GM21576 (cell line): Measurements from ENCODE around the gene SHE.

Experiments
- ATAC-seq: cut with Tn5 transposase; IDR thresholded peaks from one replicate; pipeline ENCODE4 v1.9.1; 2021; ENCODE audit warnings: mild to moderate bottlenecking, moderate library complexity; ENCODE audit not compliant: unreplicated experiment

The SHE gene

DNA sequence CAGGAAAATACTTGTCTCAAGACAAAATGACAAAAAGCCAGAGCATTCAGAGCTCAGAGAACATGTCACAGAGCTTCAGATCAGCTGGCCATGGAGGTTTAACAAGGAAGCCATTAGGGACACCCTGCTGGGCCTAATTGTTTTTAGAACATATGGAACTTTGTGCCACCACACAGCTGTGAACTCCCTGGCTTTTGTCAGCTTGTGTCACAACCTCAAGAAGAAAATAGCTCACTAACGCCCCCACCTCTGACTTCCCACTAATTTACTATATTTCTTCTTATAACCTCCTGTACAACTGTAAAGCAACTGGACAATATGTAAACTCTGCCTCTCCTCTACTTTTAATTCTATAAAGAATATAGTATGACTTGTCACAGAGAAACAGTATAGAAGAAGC, 21.2 kb downstream of the SHE start:
- no peak for ATAC-seq

DNA sequence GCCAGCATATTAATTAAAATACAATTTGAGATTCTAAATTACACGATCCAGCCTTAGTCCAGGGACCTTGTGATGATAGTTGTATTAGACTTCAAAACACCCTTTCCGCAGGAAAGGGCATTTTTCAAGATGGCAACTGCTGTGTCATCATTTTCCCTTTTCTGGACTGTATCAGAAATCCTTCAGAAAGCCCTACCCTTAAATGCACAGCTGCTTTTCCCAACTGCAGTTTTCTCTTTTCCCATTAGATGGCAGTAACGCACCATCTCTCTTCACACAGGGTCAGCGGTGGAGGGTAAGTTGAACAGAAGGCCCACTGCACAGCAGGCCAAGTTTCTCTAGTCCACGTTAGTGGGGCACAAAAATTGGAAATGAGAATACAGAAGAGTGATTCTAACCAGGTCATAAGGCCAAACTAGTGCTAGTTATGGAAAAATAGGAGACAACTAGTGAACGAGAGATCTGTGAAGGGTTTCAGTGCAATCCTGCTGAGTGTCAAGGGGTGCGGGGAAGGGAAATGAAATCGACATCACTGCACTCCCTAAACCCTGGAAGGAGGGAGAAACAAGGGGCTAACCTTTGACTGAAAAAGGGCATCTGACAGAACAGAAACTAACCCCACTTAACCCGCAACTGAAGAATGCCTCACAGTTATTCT, 22.3 kb downstream of the SHE start:
- ATAC-seq = no peak

DNA sequence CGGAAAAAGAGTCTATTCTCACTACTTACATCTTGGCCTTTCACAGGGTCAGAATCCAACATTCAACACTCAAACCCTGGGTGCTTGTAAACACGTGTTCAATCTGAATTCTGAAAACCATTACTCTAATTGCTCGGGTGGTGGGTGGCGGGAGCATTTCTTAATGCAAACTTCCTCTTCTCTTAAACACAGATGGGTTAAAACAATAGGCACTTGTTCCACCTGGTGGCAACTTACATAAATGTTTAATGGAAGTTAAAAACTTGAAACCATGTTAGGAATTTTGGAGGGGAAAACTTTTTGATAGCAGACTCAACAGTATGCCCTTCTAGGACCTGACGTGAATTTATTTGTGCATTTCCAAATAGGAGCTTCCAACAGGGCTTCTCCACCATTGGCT, 23.6 kb downstream of the SHE start:
- ATAC-seq = no peak

DNA sequence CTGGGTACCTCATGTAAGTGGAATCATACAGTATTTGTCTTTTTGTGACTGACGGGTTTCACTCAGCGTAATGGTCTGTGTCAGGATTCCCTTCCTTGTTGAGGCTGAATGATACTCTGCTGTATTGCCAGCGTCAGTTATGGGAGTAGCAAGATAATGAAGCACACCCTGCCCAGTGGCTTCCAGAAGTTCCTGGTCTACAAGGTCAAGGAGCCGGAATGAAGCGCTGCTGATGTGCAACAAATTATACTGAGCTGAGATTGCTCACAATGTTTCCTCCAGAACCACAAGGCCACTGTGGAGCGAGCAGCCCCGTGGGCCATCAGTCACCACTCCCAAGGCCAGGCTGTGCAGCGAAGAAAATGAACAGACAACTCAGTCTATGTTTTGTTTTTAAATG, 24.2 kb downstream of the SHE start:
- ATAC-seq = no peak

DNA sequence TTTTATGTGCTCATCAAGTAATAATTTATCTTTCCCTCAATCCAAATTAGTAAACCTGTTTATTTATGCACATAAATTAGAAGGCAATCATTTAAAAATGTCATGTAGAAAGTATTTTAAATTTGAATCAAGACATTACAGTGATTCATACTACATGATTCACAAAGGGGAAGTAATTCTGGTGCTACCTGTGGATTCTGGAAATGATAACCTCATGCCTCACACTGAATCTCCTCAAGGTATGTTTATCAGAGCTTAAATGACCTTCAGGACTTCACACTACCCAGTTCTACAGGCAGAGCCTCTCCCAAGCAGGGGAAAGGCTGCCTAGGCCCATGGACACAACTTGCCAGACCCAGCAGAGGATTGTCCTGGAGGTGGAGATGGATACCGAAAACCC, 25.4 kb downstream of the SHE start:
- no peak for ATAC-seq

DNA sequence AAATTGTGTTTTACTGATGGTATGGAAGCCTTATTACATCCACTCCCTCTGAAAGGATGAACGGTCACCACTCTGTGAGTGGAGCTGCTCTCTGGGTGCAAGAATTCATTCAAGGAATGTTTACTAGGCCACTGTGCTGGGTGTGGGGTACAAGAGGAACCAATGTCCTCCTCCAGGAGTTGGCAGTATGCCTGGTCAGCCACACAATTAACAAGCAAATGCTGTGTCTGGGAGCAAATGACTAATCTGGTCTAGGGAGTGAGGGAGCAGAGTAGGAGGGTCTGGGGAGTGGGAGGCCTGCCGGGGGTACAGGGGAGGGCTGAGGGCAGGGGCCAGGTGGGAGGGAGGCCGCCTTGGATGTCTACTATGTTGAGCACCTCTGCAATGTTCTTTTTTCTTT, 27.4 kb downstream of the SHE start:
- ATAC-seq = no peak

DNA sequence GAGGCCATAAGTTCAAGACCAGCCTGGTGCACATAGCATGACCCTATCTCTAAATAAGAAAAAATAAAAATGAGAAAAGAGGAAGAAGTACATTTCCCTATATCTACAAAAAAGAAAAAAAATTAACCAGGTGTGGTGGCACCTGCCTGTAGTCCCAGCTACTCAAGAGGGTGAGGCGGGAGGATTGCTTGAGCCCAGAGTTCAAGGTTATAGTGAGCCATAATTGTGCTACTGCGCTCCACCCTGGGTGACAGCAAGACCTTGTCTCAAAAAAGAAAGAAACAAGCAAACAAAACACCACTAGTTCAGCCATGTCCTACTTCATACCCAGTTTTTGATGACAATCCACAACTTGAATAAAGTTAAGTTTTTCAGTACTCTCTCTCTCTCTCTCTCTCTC, 30.9 kb downstream of the SHE start:
- no peak for ATAC-seq

DNA sequence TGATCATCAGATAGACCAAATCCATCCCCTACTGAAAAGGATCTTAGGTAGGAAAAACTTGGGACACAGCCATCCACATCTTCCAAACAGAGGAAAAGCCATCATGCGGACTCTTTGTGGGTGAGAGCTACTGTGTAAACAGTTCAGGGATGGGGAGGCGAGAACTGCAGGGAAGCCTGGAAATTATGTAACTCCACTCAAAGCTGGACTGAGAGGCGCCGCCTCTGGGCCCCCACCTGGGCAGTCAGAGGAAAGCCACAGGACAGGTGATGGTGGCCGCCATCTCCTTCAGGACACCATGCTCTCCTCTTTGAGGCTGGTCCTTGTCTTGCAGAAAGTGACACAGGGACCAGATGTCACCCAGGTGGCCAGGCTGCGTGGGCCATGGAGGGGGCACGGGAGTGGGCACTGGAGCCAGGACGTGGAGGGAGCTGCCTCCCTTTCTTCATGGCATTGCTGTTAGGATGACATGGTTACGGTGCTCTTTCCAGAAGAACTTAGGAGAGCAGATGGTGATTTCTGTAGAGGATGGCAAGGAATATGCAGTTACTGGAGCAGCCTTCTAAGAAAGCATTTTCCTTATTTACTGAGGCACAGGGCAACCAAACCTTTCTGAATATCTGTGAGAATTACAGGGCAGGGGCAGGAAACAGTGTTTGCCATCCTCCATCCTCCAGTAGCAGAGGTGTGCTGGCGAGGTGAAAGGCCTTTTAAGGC, 32.2 kb downstream of the SHE start:
- ATAC-seq = no peak

DNA sequence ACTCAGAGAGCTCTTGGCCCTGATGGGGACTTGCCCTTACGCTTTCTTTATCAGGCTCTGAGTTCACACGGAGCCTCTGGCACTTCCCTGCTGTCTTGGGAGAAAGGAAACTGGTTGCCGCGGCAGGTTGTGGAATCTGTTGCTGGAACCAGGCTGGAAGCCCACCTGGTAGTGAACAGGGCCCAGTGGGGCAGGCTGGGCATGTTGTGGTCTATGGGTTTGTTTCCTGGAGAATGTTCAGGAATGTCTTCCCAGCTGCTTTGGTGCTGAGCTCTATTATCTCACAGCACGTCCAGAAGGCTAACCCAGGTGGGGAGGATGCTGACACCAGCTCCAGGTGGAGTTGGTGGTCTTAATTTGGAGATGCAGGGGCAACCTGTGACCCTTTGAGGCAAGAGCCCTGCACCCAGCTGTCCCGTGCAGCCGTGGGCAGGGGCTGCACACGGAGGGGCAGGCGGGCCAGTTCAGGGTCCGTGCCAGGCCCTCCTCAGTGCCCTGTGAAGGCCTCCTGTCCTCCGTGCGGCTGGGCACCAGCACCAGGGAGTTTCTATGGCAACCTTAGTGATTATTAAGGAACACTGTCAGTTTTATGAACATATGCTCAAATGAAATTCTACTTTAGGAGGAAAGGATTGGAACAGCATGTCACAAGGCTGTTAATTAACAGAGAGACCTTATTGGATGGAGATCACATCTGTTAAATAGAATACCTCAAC, 33.5 kb downstream of the SHE start:
- ATAC-seq = no peak

DNA sequence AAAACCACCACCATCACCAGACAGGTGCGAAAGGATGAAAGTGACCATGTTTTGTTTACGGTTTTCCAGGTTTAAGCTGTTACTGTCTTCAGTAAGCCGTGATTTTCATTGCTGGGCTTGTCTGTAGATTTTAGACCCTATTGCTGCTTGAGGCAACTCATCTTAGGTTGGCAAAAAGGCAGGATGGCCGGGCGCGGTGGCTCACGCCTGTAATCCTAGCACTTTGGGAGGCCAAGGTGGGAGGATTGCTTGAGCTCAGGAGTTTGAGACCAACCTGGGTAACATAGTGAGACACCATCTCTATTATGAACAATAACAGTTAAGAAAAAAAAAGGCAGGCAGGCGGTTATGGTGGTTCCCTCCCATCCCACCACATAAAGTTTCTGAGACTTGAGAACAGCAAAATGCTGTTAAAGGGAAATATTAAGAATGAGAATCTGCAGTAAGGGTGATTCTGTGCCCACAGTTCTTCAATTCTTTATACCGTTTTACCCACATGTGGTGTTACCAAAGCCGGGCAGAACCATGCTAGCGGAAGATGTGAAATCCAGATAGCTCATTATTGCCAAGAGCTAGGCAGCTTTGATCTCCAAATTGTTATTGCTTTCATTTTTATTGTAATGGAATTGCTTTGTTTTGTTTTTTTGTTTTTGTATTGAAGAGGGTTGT, 34.6 kb downstream of the SHE start:
- no peak for ATAC-seq

DNA sequence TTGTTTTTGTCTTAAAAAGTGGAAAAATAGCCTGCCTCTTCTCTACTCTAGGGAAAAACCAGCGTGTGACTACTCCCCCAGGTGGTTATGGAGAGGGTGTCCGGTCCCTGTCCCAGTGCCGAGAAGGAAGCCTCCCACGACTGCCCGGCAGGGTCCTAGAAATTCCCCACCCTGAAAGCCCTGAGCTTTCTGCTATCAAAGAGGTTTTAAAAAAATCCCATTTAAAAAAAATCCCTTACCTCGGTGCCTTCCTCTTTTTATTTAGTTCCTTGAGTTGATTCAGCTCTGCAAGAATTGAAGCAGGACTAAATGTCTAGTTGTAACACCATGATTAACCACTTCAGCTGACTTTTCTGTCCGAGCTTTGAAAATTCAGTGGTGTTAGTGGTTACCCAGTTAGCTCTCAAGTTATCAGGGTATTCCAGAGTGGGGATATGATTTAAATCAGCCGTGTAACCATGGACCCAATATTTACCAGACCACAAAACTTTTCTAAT, 35.2 kb downstream of the SHE start:
- no peak for ATAC-seq

DNA sequence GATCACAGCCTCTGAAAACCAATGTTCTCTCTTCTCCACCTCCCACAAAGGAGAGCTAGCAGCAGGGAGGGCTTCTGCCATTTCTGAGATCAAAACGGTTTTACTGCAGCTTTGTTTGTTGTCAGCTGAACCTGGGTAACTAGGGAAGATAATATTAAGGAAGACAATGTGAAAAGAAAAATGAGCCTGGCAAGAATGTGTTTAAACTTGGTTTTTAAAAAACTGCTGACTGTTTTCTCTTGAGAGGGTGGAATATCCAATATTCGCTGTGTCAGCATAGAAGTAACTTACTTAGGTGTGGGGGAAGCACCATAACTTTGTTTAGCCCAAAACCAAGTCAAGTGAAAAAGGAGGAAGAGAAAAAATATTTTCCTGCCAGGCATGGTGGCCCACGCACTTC, 36.0 kb downstream of the SHE start:
- ATAC-seq = no peak

DNA sequence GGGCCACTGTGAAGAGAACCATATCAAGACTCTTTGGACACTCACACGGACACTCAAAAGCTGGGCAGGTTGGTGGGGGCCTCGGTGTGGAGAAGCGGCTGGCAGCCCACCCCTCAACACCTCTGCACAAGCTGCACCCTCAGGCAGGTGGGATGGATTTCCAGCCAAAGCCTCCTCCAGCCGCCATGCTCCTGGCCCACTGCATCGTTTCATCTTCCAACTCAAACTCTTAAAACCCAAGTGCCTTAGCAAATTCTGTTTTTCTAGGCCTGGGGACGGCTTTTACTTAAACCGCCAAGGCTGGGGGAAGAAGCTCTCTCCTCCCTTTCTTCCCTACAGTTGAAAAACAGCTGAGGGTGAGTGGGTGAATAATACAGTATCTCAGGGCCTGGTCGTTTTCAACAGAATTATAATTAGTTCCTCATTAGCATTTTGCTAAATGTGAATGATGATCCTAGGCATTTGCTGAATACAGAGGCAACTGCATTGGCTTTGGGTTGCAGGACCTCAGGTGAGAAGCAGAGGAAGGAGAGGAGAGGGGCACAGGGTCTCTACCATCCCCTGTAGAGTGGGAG, 36.5 kb downstream of the SHE start:
- no peak for ATAC-seq

DNA sequence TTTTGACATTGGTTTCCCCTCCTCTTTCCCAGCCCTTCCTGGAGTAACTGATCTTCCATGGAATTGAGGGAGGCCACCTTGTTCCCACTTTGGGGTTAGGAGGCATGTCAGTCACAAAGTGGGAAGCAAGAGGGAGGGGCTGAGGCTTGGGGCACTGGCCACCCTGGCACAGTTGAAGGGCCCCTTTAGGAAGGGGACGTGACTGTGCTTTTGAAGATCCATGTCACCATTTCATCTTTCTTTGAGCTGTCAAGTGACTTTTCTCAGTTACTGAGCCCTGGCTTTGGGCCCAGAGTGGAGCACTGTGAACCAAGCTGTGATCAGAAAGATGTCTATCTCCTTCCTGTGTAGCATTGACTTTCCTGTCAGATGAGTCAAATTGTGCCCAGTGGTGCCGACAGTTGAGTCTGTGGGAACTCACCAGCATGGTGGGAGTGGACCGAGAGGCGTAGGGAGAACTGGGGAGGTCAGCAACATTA, 38.7 kb downstream of the SHE start:
- no peak for ATAC-seq

DNA sequence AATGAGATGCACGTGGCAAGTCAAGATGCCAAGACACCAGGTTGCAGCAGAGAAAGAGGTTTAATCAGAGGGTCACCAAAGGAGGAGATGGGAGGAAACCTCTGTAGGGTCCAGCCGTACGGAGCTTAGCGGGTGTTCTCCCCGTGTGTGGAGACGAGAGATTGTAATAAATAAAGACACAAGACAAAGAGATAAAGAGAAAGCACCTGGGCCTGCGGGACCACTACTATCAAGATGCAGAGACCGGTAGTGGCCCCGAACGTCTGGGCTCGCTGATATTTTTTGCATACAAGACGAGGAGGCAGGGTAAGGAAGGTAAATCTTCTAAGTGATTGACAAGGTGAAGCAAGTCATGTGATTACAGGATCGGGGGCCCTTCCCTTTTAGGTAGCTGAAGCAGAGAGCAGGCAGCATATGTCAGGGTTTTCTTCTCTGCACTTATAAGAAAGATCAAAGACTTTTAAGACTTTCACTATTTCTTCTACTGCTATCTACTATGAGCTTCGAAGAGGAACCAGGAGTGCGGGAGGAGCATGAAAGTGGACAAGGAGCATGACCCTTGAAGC, 41.4 kb downstream of the SHE start:
- no peak for ATAC-seq

DNA sequence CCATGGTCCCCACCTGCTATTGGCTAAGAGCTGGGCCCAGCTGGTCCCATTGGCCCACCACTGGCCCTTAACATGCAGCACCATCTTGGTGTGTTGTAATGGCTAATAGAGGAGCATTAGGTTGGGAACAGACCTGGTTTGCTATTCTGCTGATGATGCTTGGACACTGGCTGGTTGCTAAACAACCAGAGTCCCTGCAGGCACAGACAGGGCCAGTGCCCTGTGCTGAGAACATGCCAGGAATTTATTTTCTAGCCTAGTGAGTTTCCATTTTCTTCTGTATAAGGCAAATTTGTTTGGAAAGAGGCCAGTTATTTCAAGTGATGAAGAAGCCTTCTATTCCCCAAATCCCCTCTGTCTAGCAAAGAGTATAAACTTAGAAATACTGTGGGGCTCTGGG, 43.1 kb downstream of the SHE start:
- no peak for ATAC-seq

DNA sequence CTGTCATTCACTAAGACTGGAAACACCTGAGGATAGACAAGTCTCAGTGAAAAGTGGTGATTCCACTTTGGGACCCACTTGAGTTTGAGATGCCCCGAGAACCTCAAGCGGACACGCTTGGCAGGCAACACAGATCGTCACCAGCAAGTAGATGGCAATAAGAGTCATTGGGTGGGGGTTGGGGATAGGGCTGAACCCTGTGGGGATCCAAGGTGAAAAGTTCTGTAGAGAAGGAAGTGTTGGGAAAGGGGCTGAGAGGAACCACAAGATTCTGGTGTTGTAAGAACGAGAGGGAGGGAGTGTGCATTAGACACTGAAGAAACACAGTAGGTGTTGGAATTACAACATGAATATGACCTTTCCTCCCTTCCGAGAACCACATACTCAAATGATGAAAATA, 45.6 kb downstream of the SHE start:
- no peak for ATAC-seq

DNA sequence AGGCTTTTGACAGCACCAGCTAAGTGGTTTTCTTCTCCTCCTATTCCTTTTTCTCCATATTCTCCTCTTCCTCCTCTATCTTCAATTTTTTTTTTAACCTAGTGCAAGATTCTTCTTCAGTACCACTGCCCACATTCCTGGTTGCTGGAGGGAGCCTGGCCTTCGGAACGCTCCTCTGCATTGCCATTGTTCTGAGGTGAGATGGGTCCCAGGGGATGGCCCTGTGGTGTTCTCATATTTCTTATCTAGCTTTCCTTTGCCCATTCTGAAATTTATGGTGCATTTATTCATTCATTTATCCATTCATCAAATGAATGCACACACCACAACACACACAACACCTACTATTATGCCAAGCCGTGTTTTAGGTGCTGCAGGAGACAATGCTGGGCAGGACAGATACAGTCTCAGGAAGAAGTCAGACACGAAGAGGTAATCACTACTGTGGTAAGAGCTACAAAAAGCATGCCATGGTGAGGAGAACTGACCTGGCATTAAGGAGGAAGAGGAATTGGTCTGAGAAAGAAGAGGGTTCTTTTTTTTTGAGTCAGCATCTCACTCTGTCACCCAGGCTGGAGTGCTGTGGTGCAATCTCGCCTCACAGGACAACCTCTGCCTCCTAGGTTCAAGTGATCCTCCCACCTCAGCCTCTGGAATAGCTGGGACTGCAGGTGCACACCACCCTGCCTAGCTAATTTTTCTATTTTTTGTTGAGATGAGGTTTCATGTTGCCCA, 47.7 kb downstream of the SHE start:
- ATAC-seq = no peak

DNA sequence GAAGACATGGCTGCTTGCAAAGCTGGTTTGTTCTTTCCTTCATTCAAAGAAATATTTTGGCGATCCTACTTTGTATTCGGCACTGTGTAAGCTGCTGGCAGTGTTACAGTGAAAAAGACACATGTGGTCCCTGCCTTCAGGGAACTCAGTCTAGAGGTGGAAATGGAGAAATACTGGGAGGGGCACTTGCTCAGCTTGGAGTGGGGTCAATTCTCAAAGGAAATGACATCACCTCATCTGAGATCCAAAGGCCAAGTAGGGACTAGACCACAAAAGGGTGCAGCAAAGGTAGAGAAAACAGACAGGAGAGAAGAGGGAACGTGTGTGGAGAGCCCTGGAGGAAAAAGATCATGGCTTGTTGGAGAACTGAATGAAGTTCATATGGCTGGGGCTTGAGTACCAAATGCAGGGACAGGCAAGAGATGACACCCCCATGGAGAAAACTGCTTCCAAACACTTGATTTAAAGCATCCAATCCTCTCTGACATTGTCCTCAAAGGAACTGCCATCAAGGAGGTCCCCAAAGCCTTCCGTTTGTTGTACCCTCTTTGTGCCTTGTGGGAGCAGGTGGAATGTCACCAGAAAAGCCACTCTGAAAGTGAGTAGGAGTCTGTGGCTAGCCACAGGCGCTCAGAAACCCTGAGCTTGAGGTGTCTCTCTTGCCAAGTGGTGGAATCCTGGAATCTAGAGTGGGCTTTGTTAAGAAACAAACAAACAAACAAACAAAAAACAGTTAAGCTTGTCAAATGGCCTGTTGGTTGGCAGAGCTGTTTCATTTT, 48.4 kb downstream of the SHE start:
- ATAC-seq = no peak
